ENCODE measurements around the gene TENM3.

The TENM3 gene

DNA sequence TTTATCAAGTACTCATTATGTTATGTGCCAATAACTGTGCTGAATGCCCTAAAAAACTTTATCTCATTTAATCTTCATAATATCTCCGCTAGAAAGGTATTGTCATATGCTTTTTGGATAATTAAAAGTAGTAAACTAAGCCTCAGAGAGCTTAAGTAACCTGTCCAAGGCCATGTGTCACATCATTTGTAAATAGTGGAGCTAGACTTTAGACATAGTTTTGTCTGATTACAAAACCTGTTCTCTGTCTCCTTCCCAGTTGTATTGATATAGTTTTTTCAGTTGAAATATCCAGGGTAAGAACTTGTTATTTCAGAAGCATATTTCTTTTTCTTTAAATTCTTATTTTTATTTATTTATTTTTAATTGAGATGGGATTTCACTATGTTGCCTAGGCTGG, 66.7 kb downstream of the TENM3 start (continued):
- TF ChIP-seq, protein P1, sequence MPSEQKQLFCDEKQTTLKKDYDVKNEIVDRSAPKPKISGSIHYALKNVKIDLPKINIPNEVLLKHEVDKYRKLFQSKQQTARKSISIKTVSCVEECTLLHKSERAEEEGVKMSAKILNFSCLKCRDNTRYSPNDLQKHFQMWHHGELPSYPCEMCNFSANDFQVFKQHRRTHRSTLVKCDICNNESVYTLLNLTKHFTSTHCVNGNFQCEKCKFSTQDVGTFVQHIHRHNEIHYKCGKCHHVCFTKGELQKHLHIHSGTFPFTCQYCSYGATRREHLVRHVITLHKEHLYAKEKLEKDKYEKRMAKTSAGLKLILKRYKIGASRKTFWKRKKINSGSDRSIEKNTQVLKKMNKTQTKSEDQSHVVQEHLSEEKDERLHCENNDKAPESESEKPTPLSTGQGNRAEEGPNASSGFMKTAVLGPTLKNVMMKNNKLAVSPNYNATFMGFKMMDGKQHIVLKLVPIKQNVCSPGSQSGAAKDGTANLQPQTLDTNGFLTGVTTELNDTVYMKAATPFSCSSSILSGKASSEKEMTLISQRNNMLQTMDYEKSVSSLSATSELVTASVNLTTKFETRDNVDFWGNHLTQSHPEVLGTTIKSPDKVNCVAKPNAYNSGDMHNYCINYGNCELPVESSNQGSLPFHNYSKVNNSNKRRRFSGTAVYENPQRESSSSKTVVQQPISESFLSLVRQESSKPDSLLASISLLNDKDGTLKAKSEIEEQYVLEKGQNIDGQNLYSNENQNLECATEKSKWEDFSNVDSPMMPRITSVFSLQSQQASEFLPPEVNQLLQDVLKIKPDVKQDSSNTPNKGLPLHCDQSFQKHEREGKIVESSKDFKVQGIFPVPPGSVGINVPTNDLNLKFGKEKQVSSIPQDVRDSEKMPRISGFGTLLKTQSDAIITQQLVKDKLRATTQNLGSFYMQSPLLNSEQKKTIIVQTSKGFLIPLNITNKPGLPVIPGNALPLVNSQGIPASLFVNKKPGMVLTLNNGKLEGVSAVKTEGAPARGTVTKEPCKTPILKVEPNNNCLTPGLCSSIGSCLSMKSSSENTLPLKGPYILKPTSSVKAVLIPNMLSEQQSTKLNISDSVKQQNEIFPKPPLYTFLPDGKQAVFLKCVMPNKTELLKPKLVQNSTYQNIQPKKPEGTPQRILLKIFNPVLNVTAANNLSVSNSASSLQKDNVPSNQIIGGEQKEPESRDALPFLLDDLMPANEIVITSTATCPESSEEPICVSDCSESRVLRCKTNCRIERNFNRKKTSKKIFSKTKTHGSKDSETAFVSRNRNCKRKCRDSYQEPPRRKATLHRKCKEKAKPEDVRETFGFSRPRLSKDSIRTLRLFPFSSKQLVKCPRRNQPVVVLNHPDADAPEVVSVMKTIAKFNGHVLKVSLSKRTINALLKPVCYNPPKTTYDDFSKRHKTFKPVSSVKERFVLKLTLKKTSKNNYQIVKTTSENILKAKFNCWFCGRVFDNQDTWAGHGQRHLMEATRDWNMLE (tag by site-specific recombination; conservative IDR thresholded peaks at IDR 0.05; ENCODE audit: low read depth) = no peak
- TF ChIP-seq ZNF501 (tag by site-specific recombination; IDR thresholded peaks at IDR 0.05) (no peak), GLIS2 (tag by site-specific recombination; IDR thresholded peaks at IDR 0.05) (no peak)

DNA sequence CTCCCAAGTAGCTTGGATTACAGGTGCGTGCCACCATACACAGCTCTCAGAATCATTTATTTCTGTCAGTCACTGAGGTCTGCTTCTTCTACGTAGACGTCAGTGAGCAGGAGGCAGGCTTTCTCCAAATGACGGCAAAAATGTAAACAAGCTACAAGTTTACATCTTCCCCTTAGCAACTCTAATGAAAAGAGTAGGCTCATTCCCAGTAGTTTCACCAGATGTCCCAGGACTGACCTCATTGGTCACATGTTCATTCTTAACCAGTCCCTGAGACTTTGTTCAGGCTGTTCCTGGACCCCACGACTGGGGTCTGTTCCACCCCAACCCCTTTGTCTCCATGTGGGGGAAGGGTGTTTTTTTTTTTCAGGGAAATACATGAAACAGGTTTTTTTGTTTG, 67.1 kb downstream of the TENM3 start:
- H3K4me1 ChIP-seq (ENCODE audit: control insufficient read depth, insufficient read depth, low read length) = 0 out of 2 replicates have a peak, but pooled peaks cover 2% of the 10 kb centered on the region
- no peaks in the 10 kb centered on the region for H3K36me3 ChIP-seq (ENCODE audit: control insufficient read depth in 2 of 2, insufficient read depth in 1 of 2, low read length in 2 of 2)
- TF ChIP-seq ZNF169 (tag by site-specific recombination; IDR thresholded peaks at IDR 0.05) (no peak), ZNF623 (tag by site-specific recombination; IDR thresholded peaks at IDR 0.05) (no peak), GLI4 (tag by site-specific recombination; IDR thresholded peaks at IDR 0.05) (no peak), KLF16 (tag by site-specific recombination; IDR thresholded peaks at IDR 0.05) (no peak), GLIS2 (tag by site-specific recombination; IDR thresholded peaks at IDR 0.05) (no peak), ZIC2 (tag by site-specific recombination; IDR thresholded peaks at IDR 0.05) (no peak), ZNF24 (tag by site-specific recombination; IDR thresholded peaks at IDR 0.05) (no peak), ZNF654 (tag by site-specific recombination; IDR thresholded peaks at IDR 0.05; ENCODE audit: low read depth) (no peak), ZNF707 (tag by site-specific recombination; IDR thresholded peaks at IDR 0.05) (no peak), ZNF660 (tag by site-specific recombination; IDR thresholded peaks at IDR 0.05) (no peak), KLF7 (tag by site-specific recombination; IDR thresholded peaks at IDR 0.05; ENCODE audit: borderline replicate concordance) (no peak), OVOL3 (tag by site-specific recombination; IDR thresholded peaks at IDR 0.05) (no peak)
- TF ChIP-seq, protein P2, sequence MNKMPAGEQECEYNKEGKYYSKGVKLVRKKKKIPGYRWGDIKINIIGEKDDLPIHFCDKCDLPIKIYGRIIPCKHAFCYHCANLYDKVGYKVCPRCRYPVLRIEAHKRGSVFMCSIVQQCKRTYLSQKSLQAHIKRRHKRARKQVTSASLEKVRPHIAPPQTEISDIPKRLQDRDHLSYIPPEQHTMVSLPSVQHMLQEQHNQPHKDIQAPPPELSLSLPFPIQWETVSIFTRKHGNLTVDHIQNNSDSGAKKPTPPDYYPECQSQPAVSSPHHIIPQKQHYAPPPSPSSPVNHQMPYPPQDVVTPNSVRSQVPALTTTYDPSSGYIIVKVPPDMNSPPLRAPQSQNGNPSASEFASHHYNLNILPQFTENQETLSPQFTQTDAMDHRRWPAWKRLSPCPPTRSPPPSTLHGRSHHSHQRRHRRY (tag by site-specific recombination; IDR thresholded peaks at IDR 0.05) = no peak
- TF ChIP-seq, protein P3, sequence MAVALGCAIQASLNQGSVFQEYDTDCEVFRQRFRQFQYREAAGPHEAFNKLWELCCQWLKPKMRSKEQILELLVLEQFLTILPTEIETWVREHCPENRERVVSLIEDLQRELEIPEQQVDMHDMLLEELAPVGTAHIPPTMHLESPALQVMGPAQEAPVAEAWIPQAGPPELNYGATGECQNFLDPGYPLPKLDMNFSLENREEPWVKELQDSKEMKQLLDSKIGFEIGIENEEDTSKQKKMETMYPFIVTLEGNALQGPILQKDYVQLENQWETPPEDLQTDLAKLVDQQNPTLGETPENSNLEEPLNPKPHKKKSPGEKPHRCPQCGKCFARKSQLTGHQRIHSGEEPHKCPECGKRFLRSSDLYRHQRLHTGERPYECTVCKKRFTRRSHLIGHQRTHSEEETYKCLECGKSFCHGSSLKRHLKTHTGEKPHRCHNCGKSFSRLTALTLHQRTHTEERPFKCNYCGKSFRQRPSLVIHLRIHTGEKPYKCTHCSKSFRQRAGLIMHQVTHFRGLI (tag by site-specific recombination; IDR thresholded peaks at IDR 0.05) = no peak
- TF ChIP-seq, protein P4, sequence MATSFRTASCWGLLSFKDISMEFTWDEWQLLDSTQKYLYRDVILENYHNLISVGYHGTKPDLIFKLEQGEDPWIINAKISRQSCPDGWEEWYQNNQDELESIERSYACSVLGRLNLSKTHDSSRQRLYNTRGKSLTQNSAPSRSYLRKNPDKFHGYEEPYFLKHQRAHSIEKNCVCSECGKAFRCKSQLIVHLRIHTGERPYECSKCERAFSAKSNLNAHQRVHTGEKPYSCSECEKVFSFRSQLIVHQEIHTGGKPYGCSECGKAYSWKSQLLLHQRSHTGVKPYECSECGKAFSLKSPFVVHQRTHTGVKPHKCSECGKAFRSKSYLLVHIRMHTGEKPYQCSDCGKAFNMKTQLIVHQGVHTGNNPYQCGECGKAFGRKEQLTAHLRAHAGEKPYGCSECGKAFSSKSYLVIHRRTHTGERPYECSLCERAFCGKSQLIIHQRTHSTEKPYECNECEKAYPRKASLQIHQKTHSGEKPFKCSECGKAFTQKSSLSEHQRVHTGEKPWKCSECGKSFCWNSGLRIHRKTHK (tag by site-specific recombination; IDR thresholded peaks at IDR 0.05) = no peak
- TF ChIP-seq, protein P5, sequence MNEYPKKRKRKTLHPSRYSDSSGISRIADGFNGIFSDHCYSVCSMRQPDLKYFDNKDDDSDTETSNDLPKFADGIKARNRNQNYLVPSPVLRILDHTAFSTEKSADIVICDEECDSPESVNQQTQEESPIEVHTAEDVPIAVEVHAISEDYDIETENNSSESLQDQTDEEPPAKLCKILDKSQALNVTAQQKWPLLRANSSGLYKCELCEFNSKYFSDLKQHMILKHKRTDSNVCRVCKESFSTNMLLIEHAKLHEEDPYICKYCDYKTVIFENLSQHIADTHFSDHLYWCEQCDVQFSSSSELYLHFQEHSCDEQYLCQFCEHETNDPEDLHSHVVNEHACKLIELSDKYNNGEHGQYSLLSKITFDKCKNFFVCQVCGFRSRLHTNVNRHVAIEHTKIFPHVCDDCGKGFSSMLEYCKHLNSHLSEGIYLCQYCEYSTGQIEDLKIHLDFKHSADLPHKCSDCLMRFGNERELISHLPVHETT (tag by site-specific recombination; IDR thresholded peaks at IDR 0.05) = no peak
- H3K9me3 ChIP-seq (ENCODE audit: control insufficient read depth, insufficient read depth, low read depth, low read length) = no peaks in the 10 kb centered on the region
- no peak overlapping the region for H3K27ac ChIP-seq (ENCODE audit: extremely low read depth, low read depth, low read length)
- ChIA-PET CTCF (interaction anchor here (0.5 kb wide), 1 partner anchor 1412 kb away, joined by 3 read pairs; no protein-coding TSS in a partner anchor), POLR2A (no interaction called here)
- no peak overlapping the region for H3K4me3 ChIP-seq (ENCODE audit: low read depth, low read length)
